Lung (tissue), 12 donors: ENCODE results near the gene MARCHF7. TPM values are rescaled to one million over a fixed set of nuclear protein-coding genes. Genes with fewer than 3 reads are reported as not detected.

Source experiments
- ATAC-seq: fragments of 200-7000 bp; cut with Tn5 transposase; one replicate; pipeline ENCODE4 v1.9.1; 2020; ENCODE audit warnings: moderate number of reproducible peaks; ENCODE audit not compliant: insufficient read depth, low FRiP score
- DNase-seq, 3 donors: peaks; one replicate each; pipeline ENCODE4 v3.0.0-alpha.2; 2013 to 2017
- H3K27ac ChIP-seq, 2 donors: one replicate each; pipeline ENCODE4 v1.5.1; 2013; ENCODE audit warnings: mild to moderate bottlenecking in 2 of 2, moderate library complexity in 2 of 2, control low read depth in 1 of 2, inconsistent platforms in 1 of 2, low read depth in 1 of 2, low read length in 1 of 2
- H3K27me3 ChIP-seq, 3 donors: one replicate each; pipeline ENCODE4 v1.5.1; 2013; ENCODE audit warnings: low read length in 2 of 3; ENCODE audit not compliant: control insufficient read depth in 3 of 3, insufficient read depth in 3 of 3
- H3K36me3 ChIP-seq, 4 donors: one replicate each; pipeline ENCODE4 v1.5.1; 2013; ENCODE audit warnings: low read length in 4 of 4, mild to moderate bottlenecking in 1 of 4, moderate library complexity in 1 of 4; ENCODE audit not compliant: control insufficient read depth in 4 of 4, insufficient read depth in 4 of 4
- H3K4me1 ChIP-seq, 5 donors: one replicate each; pipeline ENCODE4 v1.5.1; 2013; ENCODE audit warnings: low read length in 5 of 5, mild to moderate bottlenecking in 2 of 5, moderate library complexity in 1 of 5; ENCODE audit not compliant: control insufficient read depth in 5 of 5, insufficient read depth in 5 of 5
- H3K4me3 ChIP-seq: one replicate; pipeline ENCODE4 v1.5.1; 2013; ENCODE audit warnings: mild to moderate bottlenecking, control low read depth, moderate library complexity
- H3K9ac ChIP-seq, 2 donors: one replicate each; pipeline ENCODE4 v1.5.1; 2013; ENCODE audit warnings: low read length in 2 of 2, control low read depth in 1 of 2; ENCODE audit not compliant: insufficient read depth in 1 of 2
- H3K9me3 ChIP-seq, 4 donors: one replicate each; pipeline ENCODE4 v1.5.1; 2013; ENCODE audit warnings: low read length in 3 of 4, mild to moderate bottlenecking in 1 of 4, moderate library complexity in 1 of 4; ENCODE audit not compliant: control insufficient read depth in 4 of 4, insufficient read depth in 3 of 4
- WGBS, 2 donors: extraction: QIAGEN DNeasy Blood & Tissue Kit; methylation state at CpG; one replicate each; pipeline ENCODE4 v1.1.7; 2013; 5-methylcytosine and 5-hydroxymethylcytosine counted together
- polyA plus RNA-seq, 2 donors: library from polyadenylated mRNA; stranded (reverse); fragments of 200-250 nt; gene quantifications; one replicate each; pipeline ENCODE4 v1.2.1, GENCODE V29; 2013
- total RNA-seq, 2 donors: library from RNA; depleted of rRNA in 1 of 2; stranded (reverse); fragments of >200 nt in 1 of 2; gene quantifications; one replicate each; pipeline ENCODE4 v1.2.1, GENCODE V29; 2014 to 2021
- TF ChIP-seq, protein P1 (sequence below): IDR thresholded peaks from 2 replicates; pipeline ENCODE4 v1.5.1; 2012; ENCODE audit warnings: mild to moderate bottlenecking; ENCODE audit errors: control extremely low read depth, extremely low read depth
- donor health status: control.
- donor health status: control.
- donor health status: Bipolar disorder and iron deficiency.
- donor health status: healthy.
- donor health status: DM: yes; HTN: yes; CAD: no.

Gene MARCHF7
- total and polyA plus RNA-seq, 4 donors = 22.6 to 168 (median 55.4) TPM

GRCh38 chr2:159694500-159695040 is 17.7 kb upstream of the MARCHF7 start:
- Histone ChIP-seq H3K27ac (no peak overlapping the region), H3K9ac (no peak overlapping the region), H3K27me3 (no peaks in the 10 kb centered on the region), H3K36me3 (peaks cover 0 to 6% (median 0%) of the 10 kb centered on the region in 4 donors), H3K9me3 (peaks cover 0 to 4% (median 0%) of the 10 kb centered on the region in 4 donors), H3K4me1 (no peaks in the 10 kb centered on the region), H3K4me3 (no peak overlapping the region)
- ATAC-seq (no peak), DNase-seq (no peak)
- TF ChIP-seq, protein P1, sequence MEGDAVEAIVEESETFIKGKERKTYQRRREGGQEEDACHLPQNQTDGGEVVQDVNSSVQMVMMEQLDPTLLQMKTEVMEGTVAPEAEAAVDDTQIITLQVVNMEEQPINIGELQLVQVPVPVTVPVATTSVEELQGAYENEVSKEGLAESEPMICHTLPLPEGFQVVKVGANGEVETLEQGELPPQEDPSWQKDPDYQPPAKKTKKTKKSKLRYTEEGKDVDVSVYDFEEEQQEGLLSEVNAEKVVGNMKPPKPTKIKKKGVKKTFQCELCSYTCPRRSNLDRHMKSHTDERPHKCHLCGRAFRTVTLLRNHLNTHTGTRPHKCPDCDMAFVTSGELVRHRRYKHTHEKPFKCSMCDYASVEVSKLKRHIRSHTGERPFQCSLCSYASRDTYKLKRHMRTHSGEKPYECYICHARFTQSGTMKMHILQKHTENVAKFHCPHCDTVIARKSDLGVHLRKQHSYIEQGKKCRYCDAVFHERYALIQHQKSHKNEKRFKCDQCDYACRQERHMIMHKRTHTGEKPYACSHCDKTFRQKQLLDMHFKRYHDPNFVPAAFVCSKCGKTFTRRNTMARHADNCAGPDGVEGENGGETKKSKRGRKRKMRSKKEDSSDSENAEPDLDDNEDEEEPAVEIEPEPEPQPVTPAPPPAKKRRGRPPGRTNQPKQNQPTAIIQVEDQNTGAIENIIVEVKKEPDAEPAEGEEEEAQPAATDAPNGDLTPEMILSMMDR = no peak
- 92 to 93% methylated on average over 1 of the region's 1 CpG for WGBS, 2 donors

- peaks cover 0 to 6% (median 0%) of the 10 kb centered on the region in 4 donors for H3K36me3 ChIP-seq
- no peak overlapping the region for H3K4me3 ChIP-seq
- peaks cover 0 to 4% (median 0%) of the 10 kb centered on the region in 4 donors for H3K9me3 ChIP-seq
- H3K27ac ChIP-seq = no peak overlapping the region
- no peak overlapping the region for H3K9ac ChIP-seq
- no peaks in the 10 kb centered on the region for H3K27me3 ChIP-seq
- ATAC-seq (no peak), DNase-seq (no peak)
- no peaks in the 10 kb centered on the region for H3K4me1 ChIP-seq
- TF ChIP-seq, protein P1 = no peak
- WGBS, 2 donors = 81 to 82% methylated on average over 4 of the region's 4 CpGs
These were observed 16.4 kb upstream of the MARCHF7 start for GRCh38 chr2:159695795-159696448.

GRCh38 chr2:159703491-159703890 is 8.8 kb upstream of the MARCHF7 start:
- peaks cover 0 to 7% (median 6%) of the 10 kb centered on the region in 5 donors for H3K4me1 ChIP-seq
- WGBS, 2 donors = 98 to 99% methylated on average over 5 of the region's 5 CpGs

More at GRCh38 chr2:159703491-159703890, 8.8 kb upstream of the MARCHF7 start:
- Histone ChIP-seq H3K4me3 (no peak overlapping the region), H3K36me3 (peaks cover 0 to 9% (median 0%) of the 10 kb centered on the region in 4 donors), H3K27me3 (no peaks in the 10 kb centered on the region), H3K9me3 (no peaks in the 10 kb centered on the region), H3K9ac (no peak overlapping the region), H3K27ac (no peak overlapping the region)
- TF ChIP-seq, protein P1 = no peak
- DNase-seq (no peak), ATAC-seq (no peak)
